NCI-H524 (cell line): Measurements from ENCODE around the gene GPR65.
A peak's percentile ranks its signal among the peaks of the same experiment; 100 is the strongest.

Experiments
- DNase-seq, 2 experiments: peaks; one replicate each; lab custom pipeline; 2025; lab: John Stamatoyannopoulos, UW

The GPR65 gene

DNA sequence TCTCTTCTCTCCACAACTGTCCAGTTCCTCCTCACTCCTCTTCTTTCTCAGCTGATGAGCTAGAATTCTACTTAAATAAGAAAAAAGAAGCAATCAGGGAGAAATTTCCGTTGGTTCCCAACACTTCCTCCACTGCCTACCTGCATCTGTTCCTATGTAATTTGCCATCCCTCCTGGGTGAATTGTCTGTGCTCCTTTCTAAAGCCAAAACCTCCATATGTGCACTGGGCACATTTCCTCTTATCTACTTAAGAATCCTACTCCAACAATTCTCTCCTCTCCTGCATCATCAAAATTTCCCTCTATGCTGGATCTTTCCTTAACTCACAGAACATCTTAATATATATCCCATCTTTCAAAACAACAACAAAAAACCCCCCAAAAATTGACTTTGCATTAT is 35.2 kb downstream of the GPR65 start:
- no peak for DNase-seq

GRCh38 chr14:88043529-88044443 is 38.9 kb downstream of the GPR65 start:
- DNase-seq: no peak

DNA sequence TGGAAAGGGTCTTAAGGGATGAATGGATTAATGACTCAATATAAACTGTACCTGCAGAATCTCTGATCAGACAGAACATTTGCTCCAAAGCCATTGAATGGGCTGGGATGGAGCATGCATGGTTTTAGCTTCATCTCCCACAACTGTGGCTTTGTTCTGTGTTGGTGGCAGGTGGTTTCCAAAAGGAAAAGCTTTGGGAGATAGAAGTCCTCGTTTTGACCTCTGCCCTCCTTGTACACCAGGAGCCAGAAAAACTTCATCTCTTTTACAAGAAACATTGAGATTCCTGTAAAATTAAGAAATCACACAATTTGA is 39.5 kb downstream of the GPR65 start:
- DNase-seq: no peak

- no peak for DNase-seq
Observed at GRCh38 chr14:88044776-88045446, 40.0 kb downstream of the GPR65 start.

DNA sequence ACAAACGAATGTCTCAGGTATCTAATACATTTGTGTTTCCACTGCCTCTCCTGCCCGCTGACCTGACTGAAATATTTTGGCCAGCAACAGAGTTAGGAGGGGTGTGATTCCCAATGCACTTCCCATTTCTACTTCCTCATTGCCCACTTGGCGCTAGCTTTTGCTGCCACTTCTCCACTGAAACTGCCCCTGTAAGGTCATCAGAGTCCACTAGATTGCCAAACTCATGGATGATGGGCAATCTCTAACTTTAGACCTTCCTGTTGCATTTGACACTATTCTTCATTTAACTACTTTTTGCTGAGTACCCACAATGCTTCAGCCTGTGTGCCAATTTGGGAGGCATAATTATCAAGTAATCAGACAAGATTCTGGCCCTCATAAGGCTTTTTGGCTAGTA is 40.8 kb downstream of the GPR65 start:
- no peak for DNase-seq

DNA sequence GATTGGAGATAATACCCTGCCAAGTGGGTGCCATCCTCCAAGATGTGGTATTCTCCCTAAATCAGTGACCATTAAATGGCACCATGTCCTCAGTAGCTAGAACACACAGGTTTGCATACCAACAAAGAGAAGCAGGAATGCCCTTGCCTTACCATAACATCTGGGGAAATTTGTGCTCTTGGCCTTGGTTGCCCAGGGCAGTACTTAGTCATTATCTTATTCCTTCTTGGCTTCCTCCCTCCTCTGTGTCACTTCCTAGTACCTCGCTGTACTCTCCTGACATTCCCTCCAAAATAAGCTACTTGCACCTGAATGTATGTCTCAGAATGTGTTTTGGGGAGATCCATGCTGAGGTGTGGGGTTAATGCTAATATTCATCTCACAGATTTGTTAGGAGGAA is 43.4 kb downstream of the GPR65 start:
- DNase-seq: no peak

DNA sequence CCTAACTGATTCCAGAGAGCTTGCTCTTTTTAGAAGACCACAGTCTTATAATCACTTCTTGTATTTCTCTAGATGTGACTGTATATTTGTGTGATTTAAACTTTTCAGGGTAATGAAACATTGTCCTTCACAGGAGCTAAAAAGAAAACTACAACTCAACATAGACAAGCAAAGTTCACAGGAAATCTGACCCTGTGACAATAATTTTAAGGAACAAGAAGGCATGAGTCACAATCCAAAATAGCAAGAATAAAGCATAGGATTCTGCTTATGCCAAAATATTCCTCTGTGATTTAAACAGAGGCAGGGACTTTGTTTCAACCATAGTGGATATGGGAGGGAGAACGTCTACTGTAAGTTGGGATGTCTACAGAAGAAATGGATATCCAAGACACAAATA is 44.3 kb downstream of the GPR65 start:
- DNase-seq: no peak

- no peak for DNase-seq
Observed at GRCh38 chr14:88049936-88050335, 45.0 kb downstream of the GPR65 start.

DNA sequence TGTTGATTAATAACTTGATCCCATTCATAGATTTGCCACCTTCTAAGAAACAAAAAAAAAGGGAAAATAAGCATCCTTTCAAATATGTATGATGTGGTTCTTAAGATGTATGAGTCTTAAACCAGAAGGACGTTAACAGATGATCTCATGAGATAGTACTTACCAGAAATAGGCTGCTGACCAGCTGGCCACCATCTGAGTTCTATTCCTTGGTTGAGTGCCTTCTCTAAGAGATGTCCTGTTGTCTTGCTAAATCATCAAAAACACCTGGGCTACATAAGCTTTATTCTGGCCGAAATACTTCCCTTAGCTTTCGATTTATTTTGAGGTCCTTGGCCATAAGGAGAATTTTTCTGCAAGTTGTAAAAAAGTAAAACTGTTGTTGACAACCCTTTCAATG is 55.6 kb downstream of the GPR65 start:
- DNase-seq: peak in 1 of 2 experiments; percentile 16

DNA sequence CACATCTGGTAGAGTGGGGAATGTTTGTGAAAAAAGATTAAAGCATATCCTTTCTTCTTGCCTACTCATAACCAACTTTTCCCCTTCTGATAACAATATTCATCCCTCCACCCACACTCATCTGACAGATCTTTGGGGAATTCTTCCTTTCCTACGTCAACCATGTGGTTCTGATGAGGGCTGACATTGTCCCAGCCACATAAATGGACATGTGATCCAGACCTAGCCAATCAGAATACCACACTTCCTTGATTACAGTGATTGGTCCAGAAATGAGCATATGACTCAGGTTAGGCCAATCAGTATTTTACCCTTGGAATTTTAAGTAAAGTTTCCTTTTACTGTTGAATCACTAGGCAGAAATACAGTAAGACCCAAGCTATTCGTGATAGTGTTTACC is 58.9 kb downstream of the GPR65 start:
- no peak for DNase-seq
